ENCODE results near the gene IPO5.

The IPO5 gene

GRCh38 chr13:97932647-97933046, 20.8 kb upstream of the IPO5 start:
- Histone ChIP-seq H3K4me1 (ENCODE audit: control insufficient read depth in 5 of 5, insufficient read depth in 5 of 5, low read length in 5 of 5) (peaks cover 0 to 3% (median 0%) of the 10 kb centered on the region in 5 donors), H3K27ac (ENCODE audit: low read depth, low read length) (no peak overlapping the region), H3K9ac (ENCODE audit: low read length in 5 of 5) (no peak overlapping the region), H3K4me3 (ENCODE audit: low read depth in 1 of 5, low read length in 5 of 5) (no peak overlapping the region), H3K36me3 (ENCODE audit: control insufficient read depth in 5 of 5, insufficient read depth in 5 of 5, low read length in 5 of 5) (no peaks in the 10 kb centered on the region), H3K9me3 (ENCODE audit: control insufficient read depth in 5 of 5, low read length in 5 of 5) (no peaks in the 10 kb centered on the region), H3K27me3 (ENCODE audit: control insufficient read depth in 5 of 5, insufficient read depth in 4 of 5, low read length in 5 of 5) (no peaks in the 10 kb centered on the region)

GRCh38 chr13:97933776-97934175, 19.7 kb upstream of the IPO5 start:
- Histone ChIP-seq H3K36me3 (ENCODE audit: control insufficient read depth in 5 of 5, insufficient read depth in 5 of 5, low read length in 5 of 5) (no peaks in the 10 kb centered on the region), H3K4me1 (ENCODE audit: control insufficient read depth in 5 of 5, insufficient read depth in 5 of 5, low read length in 5 of 5) (peaks cover 0 to 2% (median 0%) of the 10 kb centered on the region in 5 donors), H3K9ac (ENCODE audit: low read length in 5 of 5) (no peak overlapping the region), H3K27me3 (ENCODE audit: control insufficient read depth in 5 of 5, insufficient read depth in 4 of 5, low read length in 5 of 5) (no peaks in the 10 kb centered on the region), H3K27ac (ENCODE audit: low read depth, low read length) (no peak overlapping the region), H3K9me3 (ENCODE audit: control insufficient read depth in 5 of 5, low read length in 5 of 5) (no peaks in the 10 kb centered on the region), H3K4me3 (ENCODE audit: low read depth in 1 of 5, low read length in 5 of 5) (no peak overlapping the region)

- H3K4me1 ChIP-seq (ENCODE audit: control insufficient read depth in 5 of 5, insufficient read depth in 5 of 5, low read length in 5 of 5): peaks cover 0 to 2% (median 0%) of the 10 kb centered on the region in 5 donors
- H3K9me3 ChIP-seq (ENCODE audit: control insufficient read depth in 5 of 5, low read length in 5 of 5): no peaks in the 10 kb centered on the region
- H3K36me3 ChIP-seq (ENCODE audit: control insufficient read depth in 5 of 5, insufficient read depth in 5 of 5, low read length in 5 of 5): no peaks in the 10 kb centered on the region
- H3K4me3 ChIP-seq (ENCODE audit: low read depth in 1 of 5, low read length in 5 of 5): no peak overlapping the region
- no peak overlapping the region for H3K9ac ChIP-seq (ENCODE audit: low read length in 5 of 5)
- H3K27ac ChIP-seq (ENCODE audit: low read depth, low read length): no peak overlapping the region
- no peaks in the 10 kb centered on the region for H3K27me3 ChIP-seq (ENCODE audit: control insufficient read depth in 5 of 5, insufficient read depth in 4 of 5, low read length in 5 of 5)
Measured at GRCh38 chr13:97934590-97934989, 18.9 kb upstream of the IPO5 start.

GRCh38 chr13:97935071-97935470, 18.4 kb upstream of the IPO5 start:
- Histone ChIP-seq H3K9ac (ENCODE audit: low read length in 5 of 5) (no peak overlapping the region), H3K9me3 (ENCODE audit: control insufficient read depth in 5 of 5, low read length in 5 of 5) (no peaks in the 10 kb centered on the region), H3K27ac (ENCODE audit: low read depth, low read length) (no peak overlapping the region), H3K4me1 (ENCODE audit: control insufficient read depth in 5 of 5, insufficient read depth in 5 of 5, low read length in 5 of 5) (no peaks in the 10 kb centered on the region), H3K36me3 (ENCODE audit: control insufficient read depth in 5 of 5, insufficient read depth in 5 of 5, low read length in 5 of 5) (no peaks in the 10 kb centered on the region), H3K4me3 (ENCODE audit: low read depth in 1 of 5, low read length in 5 of 5) (no peak overlapping the region), H3K27me3 (ENCODE audit: control insufficient read depth in 5 of 5, insufficient read depth in 4 of 5, low read length in 5 of 5) (no peaks in the 10 kb centered on the region)

GRCh38 chr13:97936036-97936435, 17.4 kb upstream of the IPO5 start:
- Histone ChIP-seq H3K9ac (ENCODE audit: low read length in 5 of 5) (no peak overlapping the region), H3K27ac (ENCODE audit: low read depth, low read length) (no peak overlapping the region), H3K4me3 (ENCODE audit: low read depth in 1 of 5, low read length in 5 of 5) (no peak overlapping the region), H3K9me3 (ENCODE audit: control insufficient read depth in 5 of 5, low read length in 5 of 5) (no peaks in the 10 kb centered on the region), H3K4me1 (ENCODE audit: control insufficient read depth in 5 of 5, insufficient read depth in 5 of 5, low read length in 5 of 5) (no peaks in the 10 kb centered on the region), H3K27me3 (ENCODE audit: control insufficient read depth in 5 of 5, insufficient read depth in 4 of 5, low read length in 5 of 5) (no peaks in the 10 kb centered on the region), H3K36me3 (ENCODE audit: control insufficient read depth in 5 of 5, insufficient read depth in 5 of 5, low read length in 5 of 5) (no peaks in the 10 kb centered on the region)

GRCh38 chr13:97938706-97939475, 14.6 kb upstream of the IPO5 start:
- H3K9me3 ChIP-seq (ENCODE audit: control insufficient read depth in 5 of 5, low read length in 5 of 5): no peaks in the 10 kb centered on the region
- no peaks in the 10 kb centered on the region for H3K36me3 ChIP-seq (ENCODE audit: control insufficient read depth in 5 of 5, insufficient read depth in 5 of 5, low read length in 5 of 5)
- no peaks in the 10 kb centered on the region for H3K4me1 ChIP-seq (ENCODE audit: control insufficient read depth in 5 of 5, insufficient read depth in 5 of 5, low read length in 5 of 5)
- H3K4me3 ChIP-seq (ENCODE audit: low read depth in 1 of 5, low read length in 5 of 5): no peak overlapping the region
- H3K27ac ChIP-seq (ENCODE audit: low read depth, low read length): no peak overlapping the region
- H3K27me3 ChIP-seq (ENCODE audit: control insufficient read depth in 5 of 5, insufficient read depth in 4 of 5, low read length in 5 of 5): no peaks in the 10 kb centered on the region
- no peak overlapping the region for H3K9ac ChIP-seq (ENCODE audit: low read length in 5 of 5)

- no peak overlapping the region for H3K27ac ChIP-seq (ENCODE audit: low read depth, low read length)
- no peaks in the 10 kb centered on the region for H3K36me3 ChIP-seq (ENCODE audit: control insufficient read depth in 5 of 5, insufficient read depth in 5 of 5, low read length in 5 of 5)
- no peak overlapping the region for H3K4me3 ChIP-seq (ENCODE audit: low read depth in 1 of 5, low read length in 5 of 5)
- H3K9ac ChIP-seq (ENCODE audit: low read length in 5 of 5): no peak overlapping the region
- H3K9me3 ChIP-seq (ENCODE audit: control insufficient read depth in 5 of 5, low read length in 5 of 5): peaks cover 0 to 4% (median 0%) of the 10 kb centered on the region in 5 donors
- H3K4me1 ChIP-seq (ENCODE audit: control insufficient read depth in 5 of 5, insufficient read depth in 5 of 5, low read length in 5 of 5): no peaks in the 10 kb centered on the region
- no peaks in the 10 kb centered on the region for H3K27me3 ChIP-seq (ENCODE audit: control insufficient read depth in 5 of 5, insufficient read depth in 4 of 5, low read length in 5 of 5)
Measured at GRCh38 chr13:97944396-97945029, 9.0 kb upstream of the IPO5 start.

- Histone ChIP-seq H3K4me3 (ENCODE audit: low read depth in 1 of 5, low read length in 5 of 5) (no peak overlapping the region), H3K4me1 (ENCODE audit: control insufficient read depth in 5 of 5, insufficient read depth in 5 of 5, low read length in 5 of 5) (no peaks in the 10 kb centered on the region), H3K9me3 (ENCODE audit: control insufficient read depth in 5 of 5, low read length in 5 of 5) (peaks cover 0 to 4% (median 0%) of the 10 kb centered on the region in 5 donors), H3K27me3 (ENCODE audit: control insufficient read depth in 5 of 5, insufficient read depth in 4 of 5, low read length in 5 of 5) (no peaks in the 10 kb centered on the region), H3K9ac (ENCODE audit: low read length in 5 of 5) (no peak overlapping the region), H3K27ac (ENCODE audit: low read depth, low read length) (no peak overlapping the region), H3K36me3 (ENCODE audit: control insufficient read depth in 5 of 5, insufficient read depth in 5 of 5, low read length in 5 of 5) (no peaks in the 10 kb centered on the region)
Measured at GRCh38 chr13:97945342-97945741, 8.1 kb upstream of the IPO5 start.

- H3K9me3 ChIP-seq (ENCODE audit: control insufficient read depth in 5 of 5, low read length in 5 of 5): peaks cover 0 to 4% (median 0%) of the 10 kb centered on the region in 5 donors
- H3K36me3 ChIP-seq (ENCODE audit: control insufficient read depth in 5 of 5, insufficient read depth in 5 of 5, low read length in 5 of 5): no peaks in the 10 kb centered on the region
Measured at GRCh38 chr13:97945792-97946419, 7.6 kb upstream of the IPO5 start.

GRCh38 chr13:97946951-97947588, 6.4 kb upstream of the IPO5 start:
- H3K4me3 ChIP-seq (ENCODE audit: low read depth in 1 of 5, low read length in 5 of 5): no peak overlapping the region
- no peaks in the 10 kb centered on the region for H3K36me3 ChIP-seq (ENCODE audit: control insufficient read depth in 5 of 5, insufficient read depth in 5 of 5, low read length in 5 of 5)
- H3K4me1 ChIP-seq (ENCODE audit: control insufficient read depth in 5 of 5, insufficient read depth in 5 of 5, low read length in 5 of 5): no peaks in the 10 kb centered on the region
- no peak overlapping the region for H3K9ac ChIP-seq (ENCODE audit: low read length in 5 of 5)
- H3K9me3 ChIP-seq (ENCODE audit: control insufficient read depth in 5 of 5, low read length in 5 of 5): peaks cover 0 to 4% (median 0%) of the 10 kb centered on the region in 5 donors
- H3K27ac ChIP-seq (ENCODE audit: low read depth, low read length): no peak overlapping the region
- H3K27me3 ChIP-seq (ENCODE audit: control insufficient read depth in 5 of 5, insufficient read depth in 4 of 5, low read length in 5 of 5): no peaks in the 10 kb centered on the region

More at GRCh38 chr13:97945792-97946419, 7.6 kb upstream of the IPO5 start:
- no peaks in the 10 kb centered on the region for H3K27me3 ChIP-seq (ENCODE audit: control insufficient read depth in 5 of 5, insufficient read depth in 4 of 5, low read length in 5 of 5)
- H3K9ac ChIP-seq (ENCODE audit: low read length in 5 of 5): no peak overlapping the region
- no peaks in the 10 kb centered on the region for H3K4me1 ChIP-seq (ENCODE audit: control insufficient read depth in 5 of 5, insufficient read depth in 5 of 5, low read length in 5 of 5)
- H3K27ac ChIP-seq (ENCODE audit: low read depth, low read length): no peak overlapping the region
- no peak overlapping the region for H3K4me3 ChIP-seq (ENCODE audit: low read depth in 1 of 5, low read length in 5 of 5)

All from subcutaneous abdominal adipose tissue (tissue), 5 donors.